Stimulated activated CD4-positive, alpha-beta T cell treated with anti-CD3 and anti-CD28 coated beads, TNF-alpha, amount 100 ng/mL, for 4 hours (primary cell): Measurements from ENCODE around the gene TBC1D3B.
"Not testable (repeated sequence)": the region's sequence is repeated elsewhere in the genome, so short reads cannot be mapped to it uniquely, and the experiment has no call there.

Source experiments
- DNase-seq, 3 experiments: peaks; one replicate each; pipeline ENCODE4 v3.0.0-alpha.2; 2020; ENCODE audit warnings: low read depth in 3 of 3

The TBC1D3B gene

DNA sequence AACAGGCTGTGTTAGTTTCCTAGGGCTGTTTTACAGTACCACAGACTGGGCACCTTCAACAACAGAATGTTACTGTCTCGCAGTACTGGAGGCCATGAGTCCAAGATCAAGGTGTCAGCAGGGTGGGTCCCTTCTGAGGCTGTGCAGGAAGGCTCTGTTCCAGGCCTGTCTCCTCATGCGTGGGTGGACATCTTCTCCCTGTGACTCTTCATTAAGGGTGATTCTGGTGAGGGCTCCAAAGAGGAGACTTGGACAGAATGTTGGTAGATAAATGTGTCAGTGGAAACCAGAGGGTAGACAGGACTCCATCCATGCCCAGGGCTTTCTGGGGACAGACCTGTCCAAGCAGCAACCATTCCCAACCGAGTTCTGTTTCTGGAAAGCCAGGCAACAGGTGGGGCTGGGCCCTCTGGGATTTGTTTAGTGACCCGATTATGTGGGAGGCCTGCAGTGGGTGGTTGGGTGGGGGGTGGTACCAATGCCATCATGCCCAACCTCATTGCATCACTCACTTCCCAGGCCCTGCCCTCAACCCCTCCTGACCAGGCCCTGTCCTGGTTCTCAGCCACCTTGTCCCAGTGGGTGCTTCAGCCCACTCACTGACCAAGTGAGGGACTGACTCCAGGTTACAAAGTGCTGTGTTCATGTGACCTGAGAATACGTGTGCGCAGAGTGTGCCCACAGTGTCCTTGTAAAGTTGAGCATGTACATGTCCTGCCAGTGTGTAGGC, 5.2 kb upstream of the TBC1D3B start:
- DNase-seq: not testable (repeated sequence)

DNA sequence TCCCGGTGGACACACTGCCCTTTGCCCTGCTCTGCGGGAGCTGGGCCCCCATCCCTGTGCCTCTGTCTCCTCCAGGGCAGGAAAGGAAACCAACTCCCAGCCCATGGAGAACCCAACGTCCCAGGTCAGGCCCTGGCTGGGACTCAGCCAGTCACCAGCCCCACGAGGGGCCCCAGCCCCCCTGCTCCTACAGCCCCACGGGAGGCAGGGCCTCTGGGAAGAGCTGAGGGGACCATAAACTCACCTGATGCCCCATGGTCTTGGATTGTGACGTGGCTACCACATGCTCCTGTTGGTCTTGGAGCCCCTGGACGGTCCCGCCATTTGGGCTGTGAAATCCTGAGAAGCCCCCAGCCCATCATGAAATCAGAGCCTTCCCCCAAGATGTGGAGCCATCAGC, 7.6 kb downstream of the TBC1D3B start:
- DNase-seq: not testable (repeated sequence)

DNA sequence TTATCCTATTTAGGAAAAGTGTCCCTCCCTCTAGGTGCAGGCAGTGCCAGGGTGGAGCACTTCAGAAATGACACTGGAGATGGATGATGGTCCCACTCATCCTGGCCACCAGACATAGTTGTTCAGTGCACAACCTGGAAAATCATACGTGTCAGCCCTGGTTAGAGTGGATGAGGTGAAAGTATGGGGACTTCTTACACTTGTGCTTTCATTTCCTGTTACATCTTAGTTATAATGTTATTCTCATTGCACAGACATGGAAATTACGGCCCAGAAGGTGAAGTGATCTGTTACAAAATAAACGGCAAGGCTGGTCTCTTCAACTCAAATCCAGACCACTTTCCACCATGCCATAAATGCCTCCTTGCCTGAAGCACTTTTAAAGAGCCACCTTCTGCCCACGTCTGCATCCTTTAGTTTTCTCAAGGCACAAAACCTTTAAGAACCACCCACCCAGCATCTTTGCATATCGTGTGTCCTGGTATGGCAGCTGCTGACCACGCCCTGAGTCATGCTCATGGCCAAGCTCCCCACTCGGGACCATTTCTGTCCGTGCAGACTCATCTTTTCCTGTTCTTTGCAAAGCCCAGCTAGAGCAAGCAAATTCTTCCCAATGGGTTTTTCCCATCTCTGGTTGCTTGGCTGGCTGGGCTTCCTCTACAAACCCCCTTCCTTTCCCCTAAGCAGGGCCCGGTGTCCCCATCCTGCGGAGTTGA, 22.4 kb downstream of the TBC1D3B start:
- DNase-seq: no peak

DNA sequence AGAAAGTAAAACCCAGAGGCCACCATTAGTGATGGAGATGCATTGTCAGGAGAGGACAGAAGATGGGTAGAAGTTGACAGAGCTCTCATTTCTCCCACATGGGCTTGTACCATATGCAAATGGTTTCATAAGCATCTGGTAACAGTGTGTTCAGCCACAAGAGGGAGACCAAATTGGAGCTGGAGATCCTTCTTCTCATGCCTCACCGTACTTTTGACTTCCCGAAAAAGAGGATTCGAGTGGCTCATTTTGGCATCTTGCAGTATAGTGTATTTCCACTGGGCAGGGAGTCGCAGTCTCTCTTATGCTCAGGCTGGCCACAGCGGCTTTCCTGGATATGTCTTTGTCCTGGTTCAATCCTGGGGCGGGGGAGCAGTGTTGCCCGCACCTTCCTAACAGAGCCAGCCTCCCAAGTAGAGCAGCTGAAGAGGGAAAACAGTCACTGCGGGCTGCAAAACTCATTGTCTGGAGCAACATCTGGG, 23.8 kb downstream of the TBC1D3B start:
- DNase-seq: no peak

DNA sequence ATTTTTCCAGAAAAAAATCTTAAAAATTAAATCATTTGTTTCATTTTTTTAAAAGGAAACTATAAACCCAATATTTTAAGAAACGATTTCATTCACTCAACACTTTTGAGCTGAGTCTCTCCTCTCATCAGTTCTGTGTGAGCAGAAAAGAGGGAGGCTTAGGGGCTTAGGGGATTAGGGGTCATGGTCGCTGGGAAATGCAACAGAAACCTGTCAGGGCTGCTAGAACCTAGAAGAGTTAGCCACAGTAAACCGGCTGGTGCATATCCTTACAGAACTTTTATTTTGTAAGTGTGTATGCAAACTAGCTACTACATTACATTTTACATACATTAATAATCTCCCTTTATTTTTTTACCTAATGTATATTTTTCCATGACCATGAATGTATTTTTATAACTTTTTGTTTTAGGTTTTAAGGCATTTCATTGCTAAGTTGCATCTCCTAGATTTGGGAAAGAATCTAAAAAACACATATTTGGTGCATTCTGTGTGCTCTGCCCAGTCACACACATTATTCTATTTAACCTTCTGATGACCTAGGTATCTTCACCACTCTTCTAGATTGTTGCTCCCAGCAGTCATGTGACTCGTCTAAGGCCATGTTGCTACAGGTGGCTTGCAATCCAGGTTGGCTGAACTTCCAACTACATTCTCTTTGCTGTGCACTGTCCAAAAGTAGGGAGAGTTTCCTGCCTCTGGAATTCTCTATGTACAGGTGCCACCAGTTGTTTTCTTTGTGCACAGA, 24.4 kb downstream of the TBC1D3B start:
- no peak for DNase-seq

DNA sequence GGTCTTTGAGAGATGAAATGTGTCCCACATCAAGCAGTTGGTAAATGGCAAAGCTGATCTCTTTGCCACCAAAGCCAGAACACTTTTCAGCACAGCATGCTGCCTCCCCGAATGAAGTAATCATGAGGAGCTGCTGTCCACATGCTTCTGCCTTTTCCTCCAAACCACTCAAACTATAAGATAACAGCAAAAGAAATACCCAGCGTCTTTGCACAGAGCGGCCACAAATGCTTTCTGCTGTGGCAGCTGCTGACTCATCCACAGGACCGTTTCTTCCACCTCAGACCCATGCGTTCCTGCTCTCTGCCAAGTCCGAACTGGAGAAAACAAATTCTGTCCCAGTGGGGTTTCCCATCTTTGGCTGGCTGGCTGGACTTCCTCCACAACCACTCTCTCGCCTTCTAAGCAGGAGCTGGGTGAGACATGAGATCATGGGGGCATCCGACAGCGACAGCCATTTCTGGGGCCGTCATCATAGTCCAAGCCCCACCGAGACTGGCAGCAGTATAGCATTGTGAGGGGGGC, 27.1 kb downstream of the TBC1D3B start:
- no peak for DNase-seq

DNA sequence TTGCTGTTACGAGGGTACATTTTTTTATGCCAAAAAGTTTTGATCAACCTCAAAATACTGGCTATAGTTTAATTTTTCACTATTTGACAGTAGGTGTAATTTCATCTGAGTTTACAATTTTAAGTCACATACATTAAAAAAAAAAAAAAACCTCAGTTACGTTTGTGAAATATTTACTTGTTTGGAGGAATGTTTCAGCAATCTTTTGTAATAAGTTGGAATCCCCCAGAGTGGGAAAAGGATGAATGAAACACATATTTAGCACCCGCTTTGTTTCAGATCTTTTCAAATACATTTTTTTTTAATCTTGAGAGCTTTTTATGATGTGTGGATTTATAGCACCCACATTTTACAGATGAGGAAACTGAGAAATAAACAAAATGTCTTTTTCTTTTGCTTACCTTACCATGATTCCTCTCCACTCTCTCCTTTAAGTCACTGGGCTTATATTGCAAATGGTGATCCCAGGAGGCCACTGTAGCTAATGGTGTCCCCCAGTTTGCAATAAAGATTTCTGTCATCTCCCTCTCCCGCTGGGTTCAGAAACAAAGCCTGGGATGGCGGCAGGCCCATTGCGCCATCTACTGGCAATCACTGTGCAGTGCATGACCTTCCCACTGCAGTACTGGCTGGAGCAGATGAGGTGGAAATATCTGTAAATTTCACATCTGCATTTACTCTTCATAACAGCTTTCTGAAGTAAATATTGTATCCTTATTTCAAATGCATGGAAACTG, 27.7 kb downstream of the TBC1D3B start:
- peak; percentile 22 to 37 (median 24) for DNase-seq

DNA sequence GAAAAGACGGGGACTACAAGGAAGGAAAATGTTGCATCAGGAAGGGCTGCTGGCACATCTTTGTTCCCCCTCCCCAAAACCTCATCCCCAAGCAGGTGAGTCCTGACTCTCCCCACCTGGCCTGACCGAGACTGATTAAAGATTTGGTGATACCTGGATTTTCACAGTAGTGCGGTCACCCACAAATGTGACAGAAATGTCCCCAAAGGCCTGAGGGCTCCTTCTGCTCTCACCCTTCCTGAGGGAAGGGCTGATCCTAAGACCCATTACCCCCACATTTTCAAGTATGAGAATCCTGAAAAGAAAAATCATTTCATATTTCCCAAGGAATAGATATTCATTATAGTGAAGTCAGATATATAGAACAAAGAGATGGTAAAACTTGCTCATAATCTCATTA, 28.8 kb downstream of the TBC1D3B start:
- no peak for DNase-seq

DNA sequence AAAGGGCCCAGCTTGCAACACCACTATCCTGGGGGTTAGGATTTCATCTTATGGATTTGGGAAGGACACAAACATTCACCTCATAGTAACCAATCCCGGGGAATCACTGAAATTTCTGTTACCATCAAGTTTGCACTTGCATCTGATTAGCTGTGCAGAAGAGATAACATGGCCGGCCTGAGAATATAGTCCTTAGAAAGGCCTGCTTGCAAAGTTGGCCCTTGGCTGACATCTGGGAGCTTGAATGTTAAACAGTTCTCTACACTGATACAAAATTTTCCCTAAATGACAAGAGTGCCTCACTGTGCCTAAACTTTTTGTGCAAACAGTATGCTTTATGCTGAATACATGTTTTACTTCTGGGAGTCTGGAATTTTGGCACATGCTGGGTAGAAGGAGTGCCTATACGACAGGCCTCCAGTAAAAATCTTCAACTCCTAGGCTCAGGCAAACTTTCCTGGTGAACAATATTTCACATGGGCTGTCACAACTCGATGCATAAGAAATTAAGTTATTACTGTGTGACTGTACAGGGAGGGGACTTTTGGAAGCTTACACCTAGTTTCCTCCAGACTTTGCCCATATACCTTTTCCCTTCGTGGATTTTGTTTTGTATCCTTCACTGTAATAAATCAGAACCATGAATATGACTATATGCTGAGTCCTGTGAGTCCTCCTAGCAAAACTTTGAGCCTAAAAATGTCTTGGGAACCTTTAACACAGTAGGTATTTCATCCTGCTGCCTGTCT, 31.3 kb downstream of the TBC1D3B start:
- DNase-seq: no peak

DNA sequence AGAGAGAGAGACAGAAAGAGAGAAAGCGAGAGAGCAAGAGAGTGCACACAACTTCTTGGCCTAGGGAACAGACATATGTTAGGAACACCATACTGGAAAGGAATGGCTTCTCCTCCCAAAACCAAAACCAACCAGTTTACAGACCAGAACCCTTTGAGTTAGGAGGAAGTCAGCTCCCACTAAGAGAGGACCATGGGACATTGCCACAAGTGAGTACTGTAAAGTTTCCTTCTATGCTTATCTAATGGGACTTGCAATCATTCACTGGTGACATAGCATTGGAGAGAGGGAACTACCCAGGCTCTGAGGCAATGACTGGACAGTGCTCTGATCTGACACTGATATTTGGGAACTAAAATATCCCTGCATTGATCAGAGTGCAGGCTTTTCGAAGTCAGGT, 32.4 kb downstream of the TBC1D3B start:
- DNase-seq: no peak

DNA sequence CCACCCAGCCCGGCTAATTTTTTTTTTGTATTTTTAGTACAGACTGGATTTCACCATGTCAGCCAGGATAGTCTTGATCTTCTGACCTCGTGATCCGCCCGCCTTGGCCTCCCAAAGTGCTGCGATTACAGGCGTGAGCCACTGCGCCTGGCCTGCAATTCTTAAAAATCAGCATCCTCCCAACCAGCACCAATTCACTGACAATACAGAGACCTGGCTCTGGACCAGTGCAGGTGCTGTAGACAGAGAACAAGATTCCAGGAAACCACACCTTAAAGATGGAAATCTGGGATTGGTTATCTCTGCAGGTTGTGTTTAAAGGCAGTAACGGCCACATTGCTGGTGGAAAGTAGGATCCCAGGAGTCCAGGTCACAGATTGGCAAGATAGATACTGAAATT, 33.6 kb downstream of the TBC1D3B start:
- DNase-seq: no peak

DNA sequence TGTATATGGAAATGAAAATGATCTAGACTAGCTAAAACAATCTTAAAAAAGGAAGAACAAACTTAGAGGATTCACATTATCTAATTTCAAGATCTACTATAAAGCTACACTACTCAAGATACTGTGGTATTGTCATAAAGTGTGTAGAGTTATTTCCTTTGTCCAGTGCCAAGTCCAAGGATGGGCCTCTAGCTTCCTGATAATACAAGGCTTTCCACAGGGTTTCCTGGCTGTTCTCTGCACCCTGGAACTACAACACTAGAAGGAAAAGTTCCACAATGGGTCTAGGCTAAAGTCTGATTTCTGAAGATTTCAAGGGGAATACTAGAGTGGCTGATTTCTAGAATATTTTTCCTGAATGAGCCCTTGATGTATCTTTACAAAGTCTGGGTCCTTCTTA, 34.2 kb downstream of the TBC1D3B start:
- no peak for DNase-seq

DNA sequence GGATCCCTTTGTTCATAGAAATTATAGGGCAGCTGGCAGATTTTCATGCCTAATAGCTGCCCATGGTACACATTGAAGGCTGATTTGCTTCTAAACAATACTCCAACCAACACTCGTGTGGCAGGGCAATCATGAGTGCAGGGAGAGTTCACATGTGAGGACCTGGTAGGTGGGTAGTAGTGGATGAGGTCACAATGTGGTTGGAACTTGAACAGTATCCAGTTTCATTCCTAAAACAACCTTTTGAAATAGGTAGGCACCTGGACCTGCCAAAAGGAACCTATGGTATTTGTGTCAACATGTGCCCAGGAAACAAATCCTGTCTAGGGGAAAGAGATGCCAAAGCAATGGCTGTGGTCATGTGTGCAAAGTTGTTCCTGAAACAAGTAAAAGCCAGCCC, 40.0 kb downstream of the TBC1D3B start:
- no peak for DNase-seq

DNA sequence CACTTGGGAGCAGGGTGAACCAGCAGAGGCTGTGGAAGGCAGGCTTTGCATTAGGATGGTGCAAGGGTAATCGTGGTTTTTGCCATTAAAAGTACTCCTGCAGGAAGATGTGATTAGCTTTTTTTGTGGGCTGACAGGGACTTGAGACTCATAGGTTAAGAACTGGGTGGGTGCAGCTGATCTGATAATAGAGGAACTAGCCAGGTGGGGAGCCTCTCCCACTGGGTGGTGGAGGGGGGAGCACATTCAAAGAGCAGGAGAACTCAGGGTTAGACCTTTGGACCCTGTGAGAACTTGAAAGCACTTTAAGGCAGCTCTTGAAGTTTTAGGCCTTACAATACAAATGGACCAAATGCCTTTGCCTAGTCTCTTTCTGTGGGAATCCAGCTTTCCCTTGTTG, 40.4 kb downstream of the TBC1D3B start:
- DNase-seq: no peak

DNA sequence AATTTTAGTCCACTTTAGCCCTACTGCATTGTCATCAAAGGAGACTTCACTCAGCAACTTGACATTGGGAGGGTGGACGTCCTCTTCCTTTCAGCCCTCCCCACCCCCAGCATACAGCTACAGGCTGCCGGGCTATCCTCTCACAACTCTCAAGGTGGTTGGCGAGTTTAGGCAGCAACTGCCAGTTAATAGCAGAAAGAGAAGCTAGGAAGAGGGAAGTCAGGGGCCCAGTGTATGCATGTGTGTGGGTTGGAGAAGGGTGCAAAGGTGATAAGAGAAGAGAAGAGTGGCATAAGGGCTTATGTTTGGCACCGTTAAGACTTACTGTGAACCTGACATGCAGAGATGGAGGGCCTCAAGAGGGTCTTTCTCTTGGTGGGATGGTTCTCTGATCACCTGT, 41.0 kb downstream of the TBC1D3B start:
- DNase-seq: no peak

DNA sequence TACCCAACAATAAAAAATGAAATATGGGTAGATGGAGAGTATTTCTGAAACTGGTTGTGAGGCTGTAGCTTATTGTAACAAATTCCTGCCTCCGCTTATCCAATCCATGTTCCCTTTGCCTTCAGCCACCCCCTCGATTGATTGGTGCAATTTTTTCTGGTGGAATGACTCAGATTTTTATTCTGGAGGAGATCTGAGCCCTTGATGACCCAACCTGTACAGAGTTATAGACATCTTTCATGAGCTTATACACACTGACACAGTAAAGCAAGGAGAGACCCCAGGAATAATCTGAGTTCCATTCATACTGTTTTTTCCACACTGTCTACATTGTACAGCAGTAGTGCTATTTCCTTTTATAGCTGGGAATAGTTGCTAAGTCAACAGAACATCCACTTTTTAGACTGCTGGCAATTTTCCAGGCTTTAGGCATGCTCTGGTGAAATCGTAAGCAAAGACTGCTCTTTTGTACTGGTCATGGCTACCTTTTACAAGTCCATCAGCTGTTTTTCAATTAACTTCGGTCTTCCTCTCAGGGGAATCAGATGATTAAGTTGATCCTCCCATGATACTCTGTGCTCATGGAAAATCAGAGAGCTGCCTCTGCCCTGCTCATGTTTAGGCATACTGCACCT, 42.7 kb downstream of the TBC1D3B start:
- no peak for DNase-seq

DNA sequence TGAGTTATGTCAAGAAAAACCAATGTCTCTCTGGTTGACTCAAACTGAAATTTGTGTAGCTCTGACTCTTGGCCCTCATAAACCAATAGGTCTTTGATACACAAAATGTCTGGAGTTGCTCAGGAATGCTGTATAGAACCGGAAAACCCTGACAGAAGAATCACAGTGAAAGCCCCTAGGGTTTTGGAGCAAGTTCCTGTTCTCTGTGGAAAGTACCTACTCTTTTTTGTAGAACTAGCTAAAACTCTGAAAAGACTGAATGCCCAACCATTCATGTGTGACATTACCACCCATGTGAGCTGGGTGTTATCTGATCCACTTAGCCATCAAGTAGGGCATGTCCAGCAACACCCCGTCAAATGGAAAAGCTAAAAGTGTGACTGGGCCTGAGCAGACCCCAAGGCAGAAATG, 44.0 kb downstream of the TBC1D3B start:
- DNase-seq: no peak

DNA sequence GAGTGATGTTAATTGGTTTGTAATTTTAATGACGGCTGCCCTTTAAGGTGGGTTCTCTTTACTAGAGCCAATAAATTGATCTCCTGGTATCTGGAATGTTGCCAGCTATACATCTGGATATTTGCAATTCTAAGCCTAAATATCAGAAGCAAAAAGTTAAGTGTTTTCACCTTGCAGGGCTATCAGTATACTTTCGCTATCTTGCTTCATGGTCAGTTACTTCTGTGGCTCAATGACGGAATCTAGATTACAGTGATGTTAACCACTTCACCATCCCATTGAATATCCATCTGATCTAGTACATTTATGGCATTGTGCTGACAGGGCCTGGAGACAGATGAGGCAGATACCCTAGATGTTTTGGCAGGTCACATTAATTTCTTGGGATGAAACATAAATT, 44.5 kb downstream of the TBC1D3B start:
- no peak for DNase-seq

DNA sequence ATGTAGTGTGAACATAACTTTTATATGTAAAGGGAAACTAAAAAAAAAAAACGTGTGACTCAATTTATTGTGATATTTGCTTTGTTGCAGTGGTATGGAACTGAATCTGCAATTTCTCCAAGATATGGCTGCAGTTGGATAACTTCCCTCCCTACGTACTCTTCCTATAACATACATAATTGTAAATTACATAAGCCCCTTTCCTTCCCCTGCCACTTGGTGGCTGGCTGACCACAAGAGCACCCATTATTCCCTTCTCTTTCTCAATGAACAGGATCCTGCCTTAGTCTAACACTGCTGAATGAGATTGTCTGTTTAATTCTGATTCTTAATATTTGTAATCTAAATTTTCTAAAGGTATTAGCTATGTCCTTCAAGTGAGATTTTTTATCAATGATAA, 45.0 kb downstream of the TBC1D3B start:
- no peak for DNase-seq

DNA sequence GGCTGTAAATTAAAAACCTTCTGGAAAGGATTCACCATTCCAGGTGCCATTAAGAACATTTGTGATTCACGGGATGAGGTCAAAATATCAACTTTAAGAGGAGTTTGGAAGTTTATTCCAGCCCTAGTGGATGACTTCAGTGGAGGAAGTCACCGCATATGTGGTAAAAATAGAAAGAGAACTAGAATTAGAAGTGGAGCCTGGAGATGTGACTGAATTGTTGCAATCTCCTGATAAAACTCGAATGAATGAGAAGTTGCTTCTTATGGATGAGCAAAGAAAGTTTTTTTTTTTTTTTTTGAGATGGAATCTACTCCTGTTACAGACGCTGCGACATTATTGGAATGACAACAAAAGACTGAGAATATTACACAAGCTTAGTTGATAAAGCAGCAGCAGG, 46.1 kb downstream of the TBC1D3B start:
- no peak for DNase-seq

DNA sequence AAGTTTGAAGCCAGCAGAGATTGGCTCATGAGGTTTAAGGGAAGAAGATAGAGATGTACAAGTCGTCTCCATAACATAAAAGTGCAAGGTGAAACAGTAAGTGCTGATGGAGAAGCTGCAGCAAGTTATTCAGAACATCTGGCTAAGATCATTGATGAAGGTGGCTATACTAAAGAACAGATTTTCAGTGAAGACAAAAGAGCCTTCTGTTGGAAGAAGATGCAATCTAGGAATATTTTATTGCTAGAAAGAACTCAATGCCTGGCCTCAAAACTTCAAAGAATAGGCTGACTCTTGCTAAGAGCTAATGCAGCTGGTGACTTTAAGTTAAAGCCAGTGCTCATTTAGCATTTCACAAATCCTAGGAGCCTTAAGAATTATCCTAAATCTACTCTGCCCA, 46.8 kb downstream of the TBC1D3B start:
- DNase-seq: no peak
